IMR-90 (cell line): Measurements from ENCODE around the gene CYFIP2. TPM values are rescaled to one million over a fixed set of nuclear protein-coding genes. Genes with fewer than 3 reads are reported as not detected.

ENCODE experiments used
- ATAC-seq: fragments of 200-7000 bp; cut with Tn5 transposase; 2 replicates; pipeline ENCODE4 v1.9.1; 2020; ENCODE audit warnings: low read depth, mild to moderate bottlenecking, moderate library complexity
- BruUV-seq: library from RNA; stranded (reverse); fragments of 400-500 nt; replicated peaks from 2 replicates; lab custom pipeline; 2021; lab: Mats Ljungman, UMichigan
- CTCF ChIA-PET: fragments of 300-600 bp; formaldehyde crosslinking; extraction: SDS; loops from one replicate; lab custom pipeline; 2021; ENCODE audit warnings: antibody characterized with exemption; lab: Yijun Ruan, JAX
- POLR2A ChIA-PET: fragments of 300-600 bp; sonication (Branson Sonifier 250); formaldehyde crosslinking; loops from one replicate; lab custom pipeline; 2022; ENCODE audit warnings: antibody characterized with exemption; ENCODE audit not compliant: unreplicated experiment; lab: Charles Lee
- DNase-seq: peaks from one replicate; pipeline ENCODE4 v3.0.0; 2013
- H2AFZ ChIP-seq: replicated peaks from 2 replicates; pipeline ENCODE3; 2013; ENCODE audit warnings: low read length, mild to moderate bottlenecking; ENCODE audit not compliant: poor library complexity
- H2AK5ac ChIP-seq: 2 replicates; pipeline ENCODE4 v1.6.1; 2013; ENCODE audit warnings: low read depth, low read length, inconsistent platforms
- H2AK9ac ChIP-seq: replicated peaks from 2 replicates; pipeline ENCODE3; 2013; ENCODE audit warnings: mild to moderate bottlenecking, low read depth, low read length, moderate library complexity; ENCODE audit not compliant: poor library complexity
- H2BK120ac ChIP-seq: 2 replicates; pipeline ENCODE4 v1.6.1; 2013; ENCODE audit warnings: low read depth, low read length, inconsistent platforms
- H2BK15ac ChIP-seq: 3 replicates; pipeline ENCODE4 v1.6.1; 2013; ENCODE audit warnings: low read depth, low read length, inconsistent platforms
- H2BK20ac ChIP-seq: 2 replicates; pipeline ENCODE4 v1.6.1; 2013; ENCODE audit warnings: low read depth, mild to moderate bottlenecking, inconsistent platforms, low read length, moderate library complexity
- H2BK5ac ChIP-seq: 2 replicates; pipeline ENCODE4 v1.6.1; 2013; ENCODE audit warnings: mild to moderate bottlenecking, low read depth, low read length, inconsistent platforms; ENCODE audit not compliant: poor library complexity, severe bottlenecking
- H3K14ac ChIP-seq: replicated peaks from 2 replicates; pipeline ENCODE4 v1.6.1; 2013; ENCODE audit warnings: low read depth, low read length, inconsistent platforms
- H3K18ac ChIP-seq: 2 replicates; pipeline ENCODE4 v1.6.1; 2013; ENCODE audit warnings: low read depth, low read length, control low read depth
- H3K23ac ChIP-seq: 2 replicates; pipeline ENCODE4 v1.6.1; 2013; ENCODE audit warnings: low read depth, low read length, inconsistent platforms
- H3K27ac ChIP-seq: 2 replicates; pipeline ENCODE4 v1.5.1; 2013; ENCODE audit warnings: mild to moderate bottlenecking, control low read depth, low read length; ENCODE audit not compliant: insufficient read depth
- H3K27me3 ChIP-seq: 2 replicates; pipeline ENCODE4 v1.6.1; 2013; ENCODE audit warnings: low read length; ENCODE audit not compliant: control insufficient read depth, insufficient read depth
- H3K36me3 ChIP-seq: 2 replicates; pipeline ENCODE4 v1.6.1; 2013; ENCODE audit warnings: low read length, mixed read lengths; ENCODE audit not compliant: control insufficient read depth, insufficient read depth
- H3K4ac ChIP-seq: 2 replicates; pipeline ENCODE4 v1.6.1; 2013; ENCODE audit warnings: low read depth, low read length, inconsistent platforms
- H3K4me1 ChIP-seq: 2 replicates; pipeline ENCODE4 v1.6.1; 2013; ENCODE audit warnings: low read length, mixed read lengths; ENCODE audit not compliant: control insufficient read depth, insufficient read depth
- H3K4me2 ChIP-seq: 2 replicates; pipeline ENCODE4 v1.6.1; 2013; ENCODE audit warnings: low read depth, mild to moderate bottlenecking, control low read depth, low read length, moderate library complexity
- H3K4me3 ChIP-seq: 2 replicates; pipeline ENCODE4 v1.5.1; 2013; ENCODE audit warnings: low read depth, mild to moderate bottlenecking, control low read depth, low read length, moderate library complexity; ENCODE audit not compliant: insufficient read depth
- H3K56ac ChIP-seq: 2 replicates; pipeline ENCODE4 v1.6.1; 2013; ENCODE audit warnings: low read length, inconsistent platforms; ENCODE audit not compliant: insufficient read depth; ENCODE audit errors: extremely low read depth
- H3K79me1 ChIP-seq, 2 experiments: 2 replicates each; pipeline ENCODE4 v1.6.1; 2013; ENCODE audit warnings: low read length in 2 of 2, inconsistent platforms in 1 of 2, low read depth in 1 of 2
- H3K9ac ChIP-seq: 2 replicates; pipeline ENCODE4 v1.6.1; 2013; ENCODE audit warnings: low read depth, low read length, control low read depth
- H3K9me1 ChIP-seq: 2 replicates; pipeline ENCODE4 v1.6.1; 2013; ENCODE audit warnings: low read length, inconsistent platforms; ENCODE audit not compliant: insufficient read depth
- H3K9me3 ChIP-seq: 2 replicates; pipeline ENCODE4 v1.6.1; 2013; ENCODE audit warnings: low read length; ENCODE audit not compliant: control insufficient read depth, insufficient read depth
- H4K20me1 ChIP-seq: 2 replicates; pipeline ENCODE4 v1.6.1; 2013; ENCODE audit warnings: low read length, inconsistent platforms; ENCODE audit not compliant: insufficient read depth
- H4K5ac ChIP-seq: 2 replicates; pipeline ENCODE4 v1.6.1; 2013; ENCODE audit warnings: mild to moderate bottlenecking, low read depth, low read length, control low read depth
- H4K8ac ChIP-seq, 2 experiments: 2 replicates each; pipeline ENCODE4 v1.6.1; 2013; ENCODE audit warnings: low read depth in 2 of 2, low read length in 2 of 2, control low read depth in 1 of 2, inconsistent platforms in 1 of 2
- H4K91ac ChIP-seq: 2 replicates; pipeline ENCODE4 v1.6.1; 2013; ENCODE audit warnings: low read depth, low read length, inconsistent platforms; ENCODE audit not compliant: insufficient read depth
- MAFK ChIP-seq: IDR thresholded peaks from 2 replicates; pipeline ENCODE4 v1.6.1; 2012; ENCODE audit warnings: low read depth, low read length, improper control_type of control experiment
- MAZ ChIP-seq: IDR thresholded peaks from 2 replicates; pipeline ENCODE4 v1.6.1; 2012; ENCODE audit warnings: low read depth, mild to moderate bottlenecking, low read length, improper control_type of control experiment, moderate library complexity, borderline replicate concordance
- NFE2L2 ChIP-seq: fragments of 150-350 bp; IDR thresholded peaks from 2 replicates; pipeline ENCODE4 v1.6.1; 2016; ENCODE audit warnings: low read depth, mild to moderate bottlenecking, low read length
- POLR2A ChIP-seq: IDR thresholded peaks from 2 replicates; pipeline ENCODE4 v1.6.1; 2012; ENCODE audit warnings: mild to moderate bottlenecking, low read depth, low read length
- RAD21 ChIP-seq: IDR thresholded peaks from 2 replicates; pipeline ENCODE4 v1.6.1; 2012; ENCODE audit warnings: low read length, improper control_type of control experiment
- WGBS, 2 experiments: methylation state at CpG; one replicate each; pipeline versions ENCODE4 v1.1.5 to v1.1.7; 2013; ENCODE audit warnings: missing lambda C conversion rate in 2 of 2; ENCODE audit not compliant: insufficient read length in 1 of 2; ENCODE audit errors: extremely low coverage in 2 of 2; 5-methylcytosine and 5-hydroxymethylcytosine counted together
- dilution Hi-C: fragments of 300-500 bp; cut with HindIII; formaldehyde crosslinking; loops from one replicate; pipeline ENCODE4 v1.14.3; 2018; ENCODE audit warnings: low sequenced_read_pairs; ENCODE audit not compliant: unreplicated experiment
- in situ Hi-C: fragments of 300-500 bp; cut with MboI; formaldehyde crosslinking; loops from 3 replicates; pipeline ENCODE4 v1.14.3; 2019; ENCODE audit warnings: low sequenced_read_pairs, inconsistent platforms, mixed read lengths
- intact Hi-C: fragments of 100-400 bp; cut with micrococcal nuclease; formaldehyde crosslinking; loops from 2 replicates; pipeline ENCODE4 v1.10.0; 2022
- polyA plus RNA-seq, 3 experiments: library from polyadenylated mRNA; depleted of rRNA; stranded (reverse); fragments of >200 nt; gene quantifications; 2 replicates each; pipeline ENCODE4 v1.2.3, GENCODE V29; 2012; ENCODE audit warnings: low replicate concordance in 1 of 3
- total RNA-seq: library from RNA; depleted of rRNA; stranded (reverse); fragments of >200 nt; gene quantifications from 2 replicates; pipeline ENCODE4 v1.2.3, GENCODE V29; 2012
- TF ChIP-seq, protein P1 (sequence below): fragments of 150-350 bp; IDR thresholded peaks from 2 replicates; pipeline ENCODE4 v1.6.1; 2016; ENCODE audit warnings: low read depth, mild to moderate bottlenecking, low read length, moderate library complexity, borderline replicate concordance

Gene CYFIP2
- total and polyA plus RNA-seq, 2 of the 4 experiments (the other 2 are of a cell fraction) = 6.8 to 13.4 TPM

DNA sequence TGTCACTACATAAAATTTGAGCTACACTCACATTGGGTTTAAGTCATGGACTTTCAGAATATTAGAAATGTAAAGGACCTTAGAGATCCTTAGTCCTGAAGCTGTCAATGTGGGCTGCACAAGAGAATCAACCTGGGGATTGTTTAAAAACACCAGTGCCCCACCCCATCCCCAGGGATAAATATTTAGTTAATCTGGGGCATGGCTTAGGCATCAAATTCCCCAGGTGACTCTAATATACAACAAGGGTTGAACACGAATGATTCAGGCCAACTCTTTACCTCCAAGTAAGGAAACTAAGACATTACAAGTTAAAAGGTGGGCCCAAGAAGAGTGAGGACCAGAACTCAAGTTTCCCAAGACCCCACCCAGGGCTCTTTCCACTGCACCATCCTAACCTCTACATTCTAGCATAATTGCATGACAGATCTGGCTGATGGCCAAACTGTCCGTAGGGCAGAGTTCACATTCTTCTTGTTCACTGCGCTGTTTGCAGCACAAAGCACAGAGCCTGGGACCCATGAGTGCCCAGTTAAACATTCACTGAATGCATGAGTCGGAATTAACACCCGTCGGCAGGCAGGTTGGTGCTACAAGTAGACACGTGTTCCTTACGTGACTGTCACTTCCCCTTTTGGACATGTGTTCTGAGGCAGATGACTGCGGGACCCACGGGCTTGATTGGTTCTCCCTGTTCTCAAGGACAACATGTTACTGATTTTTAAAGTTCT is 25.2 kb downstream of the CYFIP2 start:
- no peak overlapping the region for H3K4me3 ChIP-seq
- TF ChIP-seq NFE2L2 (no peak), MAZ (no peak), POLR2A (no peak), RAD21 (no peak), MAFK (no peak)
- TF ChIP-seq, protein P1, sequence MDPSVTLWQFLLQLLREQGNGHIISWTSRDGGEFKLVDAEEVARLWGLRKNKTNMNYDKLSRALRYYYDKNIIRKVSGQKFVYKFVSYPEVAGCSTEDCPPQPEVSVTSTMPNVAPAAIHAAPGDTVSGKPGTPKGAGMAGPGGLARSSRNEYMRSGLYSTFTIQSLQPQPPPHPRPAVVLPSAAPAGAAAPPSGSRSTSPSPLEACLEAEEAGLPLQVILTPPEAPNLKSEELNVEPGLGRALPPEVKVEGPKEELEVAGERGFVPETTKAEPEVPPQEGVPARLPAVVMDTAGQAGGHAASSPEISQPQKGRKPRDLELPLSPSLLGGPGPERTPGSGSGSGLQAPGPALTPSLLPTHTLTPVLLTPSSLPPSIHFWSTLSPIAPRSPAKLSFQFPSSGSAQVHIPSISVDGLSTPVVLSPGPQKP = no peak
- no peak overlapping the region for H3K14ac ChIP-seq
- in situ Hi-C loops (no loop called here), dilution Hi-C loops (no loop called here), intact Hi-C loops (no loop called here)
- no peak overlapping the region for H4K91ac ChIP-seq
- no peak overlapping the region for H3K23ac ChIP-seq
- DNase-seq (no peak), ATAC-seq (no peak)
- peaks cover 2% of the 10 kb centered on the region for H3K36me3 ChIP-seq
- H3K79me1 ChIP-seq = no peaks in the 10 kb centered on the region
- H2BK20ac ChIP-seq = no peak overlapping the region; the same call in 1 of the 2 replicates
- H2BK5ac ChIP-seq = no peak overlapping the region
- H3K9ac ChIP-seq = no peak overlapping the region
- no peak overlapping the region for H2AFZ ChIP-seq
- H3K27me3 ChIP-seq = no peaks in the 10 kb centered on the region
- H3K9me3 ChIP-seq = no peaks in the 10 kb centered on the region
- no peak overlapping the region for H4K8ac ChIP-seq
- WGBS, 2 experiments = 56% methylated on average over 5 of the region's 10 CpGs; no CpG with 5 or more reads in 1 of the 2 experiments
- ChIA-PET POLR2A (no interaction called here), CTCF (no interaction called here)
- no peak overlapping the region for H4K5ac ChIP-seq
- peak overlapping the region; percentile 32; the same call in 1 of the 2 replicates for H2BK120ac ChIP-seq
- H3K4me1 ChIP-seq = peaks cover 4% of the 10 kb centered on the region; the same call in 1 of the 2 replicates
- no TSS peak for BruUV-seq
- H3K9me1 ChIP-seq = peaks cover 12% of the 10 kb centered on the region; the same call in 1 of the 2 replicates
- H3K4ac ChIP-seq = 0 out of 2 replicates have a peak overlapping the region, but pooled peaks have one; percentile 39
- no peak overlapping the region for H2AK9ac ChIP-seq
- H2AK5ac ChIP-seq = no peak overlapping the region
- no peak overlapping the region for H3K27ac ChIP-seq
- no peak overlapping the region for H3K18ac ChIP-seq
- H4K20me1 ChIP-seq = no peaks in the 10 kb centered on the region
- H3K4me2 ChIP-seq = no peak overlapping the region
- H3K56ac ChIP-seq = no peak overlapping the region
- peak overlapping the region; percentile 64; the same call in 1 of the 3 replicates for H2BK15ac ChIP-seq
